ENCODE data around the gene BCKDHA. TPM values are rescaled to one million over a fixed set of nuclear protein-coding genes. Genes with fewer than 3 reads are reported as not detected.

BCKDHA gene
- polyA plus RNA-seq, 1 donor (not counting 4 experiments of a cell fraction or from before 2014, with no cell fraction given) = 7.5 TPM

GRCh38 chr19:41427647-41428480 is 30.2 kb downstream of the BCKDHA start:
- peaks cover 14 to 18% of the 10 kb centered on the region in 2 experiments for H3K36me3 ChIP-seq (ENCODE audit: control insufficient read depth in 2 of 2, extremely low read depth in 1 of 2, insufficient read depth in 2 of 2, low read length in 2 of 2)
- peak overlapping the region; percentile 67 for H2AFZ ChIP-seq (ENCODE audit: control insufficient read depth, low read length)
- H3K9me3 ChIP-seq (ENCODE audit: control insufficient read depth, low read depth, low read length) = no peaks in the 10 kb centered on the region
- H3K9me1 ChIP-seq (ENCODE audit: control insufficient read depth, extremely low read depth, insufficient read depth, low read length) = no peaks in the 10 kb centered on the region
- no peaks in the 10 kb centered on the region for H3K27me3 ChIP-seq (ENCODE audit: control insufficient read depth, extremely low read depth, insufficient read depth, low read length)
- FAIRE-seq = peak; percentile 13
- H3K27ac ChIP-seq (ENCODE audit: control insufficient read depth, insufficient read depth, low read length) = peak overlapping the region; percentile 60
- H3K9ac ChIP-seq (ENCODE audit: control insufficient read depth, extremely low read depth, insufficient read depth, low read length) = peak overlapping the region; percentile 72
- no peak for DNase-seq (ENCODE audit: low read depth, low spot score)
- TF ChIP-seq CTCF (optimal IDR thresholded peaks at IDR 0.05 in 1 of 3, IDR thresholded peaks at IDR 0.05 in 1 of 3, conservative IDR thresholded peaks at IDR 0.05 in 1 of 3; ENCODE audit: extremely low read depth in 1 of 3, insufficient read depth in 2 of 3, low read length in 3 of 3) (peak in 2 of 3 experiments; percentile 22 to 30), EZH2 (IDR thresholded peaks at IDR 0.05; ENCODE audit: low read length) (no peak)
- H3K4me3 ChIP-seq (ENCODE audit: control insufficient read depth in 2 of 3, extremely low read depth in 1 of 3, insufficient read depth in 2 of 3, low read depth in 1 of 3, low read length in 3 of 3) = peak overlapping the region; percentile 44 to 81 (median 55)
- peak overlapping the region; percentile 75 for H3K4me2 ChIP-seq (ENCODE audit: control insufficient read depth, extremely low read depth, insufficient read depth, low read depth, low read length)
- H3K4me1 ChIP-seq (ENCODE audit: control insufficient read depth, extremely low read depth, insufficient read depth, low read length) = peaks cover 17% of the 10 kb centered on the region
- no peaks in the 10 kb centered on the region for H4K20me1 ChIP-seq (ENCODE audit: control insufficient read depth, extremely low read depth, insufficient read depth, low read length)
- dilution Hi-C loops (cut with MboI; ENCODE audit: extremely low pct_ligation_motif_present, low sequenced_read_pairs) = no loop called here
- H3K79me2 ChIP-seq (ENCODE audit: control insufficient read depth, insufficient read depth, low read length) = peaks cover 1% of the 10 kb centered on the region

- Histone ChIP-seq H3K9me1 (ENCODE audit: control insufficient read depth, extremely low read depth, insufficient read depth, low read length) (no peaks in the 10 kb centered on the region), H3K27ac (ENCODE audit: control insufficient read depth, insufficient read depth, low read length) (no peak overlapping the region), H3K79me2 (ENCODE audit: control insufficient read depth, insufficient read depth, low read length) (peaks cover 1% of the 10 kb centered on the region), H2AFZ (ENCODE audit: control insufficient read depth, low read length) (no peak overlapping the region), H3K27me3 (ENCODE audit: control insufficient read depth, extremely low read depth, insufficient read depth, low read length) (no peaks in the 10 kb centered on the region), H4K20me1 (ENCODE audit: control insufficient read depth, extremely low read depth, insufficient read depth, low read length) (no peaks in the 10 kb centered on the region), H3K4me1 (ENCODE audit: control insufficient read depth, extremely low read depth, insufficient read depth, low read length) (peaks cover 17% of the 10 kb centered on the region), H3K4me2 (ENCODE audit: control insufficient read depth, extremely low read depth, insufficient read depth, low read depth, low read length) (peak overlapping the region; percentile 75), H3K9ac (ENCODE audit: control insufficient read depth, extremely low read depth, insufficient read depth, low read length) (peak overlapping the region; percentile 72), H3K4me3 (ENCODE audit: control insufficient read depth in 2 of 3, extremely low read depth in 1 of 3, insufficient read depth in 2 of 3, low read depth in 1 of 3, low read length in 3 of 3) (peak overlapping the region; percentile 44 to 81 (median 55)), H3K36me3 (ENCODE audit: control insufficient read depth in 2 of 2, extremely low read depth in 1 of 2, insufficient read depth in 2 of 2, low read length in 2 of 2) (peaks cover 17 to 22% of the 10 kb centered on the region in 2 experiments), H3K9me3 (ENCODE audit: control insufficient read depth, low read depth, low read length) (no peaks in the 10 kb centered on the region)
- dilution Hi-C loops (cut with MboI; ENCODE audit: extremely low pct_ligation_motif_present, low sequenced_read_pairs) = no loop called here
- TF ChIP-seq EZH2 (IDR thresholded peaks at IDR 0.05; ENCODE audit: low read length) = no peak
- TF ChIP-seq CTCF (optimal IDR thresholded peaks at IDR 0.05 in 1 of 3, IDR thresholded peaks at IDR 0.05 in 1 of 3, conservative IDR thresholded peaks at IDR 0.05 in 1 of 3; ENCODE audit: extremely low read depth in 1 of 3, insufficient read depth in 2 of 3, low read length in 3 of 3) = no peak
- FAIRE-seq = peak; percentile 23
- DNase-seq (ENCODE audit: low read depth, low spot score) = no peak
Observed at GRCh38 chr19:41428481-41428859, 30.9 kb downstream of the BCKDHA start.

All from keratinocyte (primary cell).